ENCODE data around the gene CYP2A6. TPM values are rescaled to one million over a fixed set of nuclear protein-coding genes. Genes with fewer than 3 reads are reported as not detected.

The CYP2A6 gene
- polyA plus RNA-seq, 3 donors, result 0.18 to 0.24 TPM; not detected in 1

Other genes with a start within 250 kb of the CYP2A6 start
- 100 to 1,000 TPM; 156 to 325 (median 271) TPM for gene LTBP4, start 249.1 kb downstream of the CYP2A6 start, polyA plus RNA-seq (ENCODE audit: insufficient read length in 3 of 3)
- 10 to 100 TPM in 2 of 3 donors, 1 to 10 TPM in 1; 9.4 to 16.0 (median 15.9) TPM for gene NUMBL, start 159.8 kb downstream of the CYP2A6 start, polyA plus RNA-seq (ENCODE audit: insufficient read length in 3 of 3)
- gene COQ8B, start 133.6 kb downstream of the CYP2A6 start, polyA plus RNA-seq (ENCODE audit: insufficient read length in 3 of 3), result 10 to 100 TPM; 30.7 to 45.2 (median 38.9) TPM
- gene ITPKC, start 133.3 kb downstream of the CYP2A6 start, polyA plus RNA-seq (ENCODE audit: insufficient read length in 3 of 3), result 10 to 100 TPM; 12.3 to 15.4 (median 14.2) TPM
- 10 to 100 TPM; 14.5 to 18.5 (median 15.1) TPM for gene ACTMAP, start 100.0 kb downstream of the CYP2A6 start, polyA plus RNA-seq (ENCODE audit: insufficient read length in 3 of 3)
- 100 to 1,000 TPM; 111 to 126 (median 117) TPM for gene SNRPA, start 99.2 kb downstream of the CYP2A6 start, polyA plus RNA-seq (ENCODE audit: insufficient read length in 3 of 3)
- 1 to 10 TPM in 2 of 3 donors, under 1 TPM in 1; 0.19 to 3.5 (median 1.4) TPM for gene MIA, start 74.9 kb downstream of the CYP2A6 start, polyA plus RNA-seq (ENCODE audit: insufficient read length in 3 of 3)
- gene RAB4B, start 72.2 kb downstream of the CYP2A6 start, polyA plus RNA-seq (ENCODE audit: insufficient read length in 3 of 3), result 10 to 100 TPM in 2 of 3 donors, 1 to 10 TPM in 1; 7.0 to 13.5 (median 12.6) TPM
- gene EGLN2, start 51.3 kb downstream of the CYP2A6 start, polyA plus RNA-seq (ENCODE audit: insufficient read length in 3 of 3), result 10 to 100 TPM; 60.1 to 80.5 (median 74.4) TPM
- under 1 TPM in 2 of 3 donors, not detected in 1; 0.10 to 0.20 TPM for gene CYP2A7, start 31.8 kb upstream of the CYP2A6 start, polyA plus RNA-seq (ENCODE audit: insufficient read length in 3 of 3)
- gene CYP2B6, start 140.8 kb upstream of the CYP2A6 start, polyA plus RNA-seq (ENCODE audit: insufficient read length in 3 of 3), result 1 to 10 TPM; 1.6 to 3.3 (median 3.0) TPM
- gene CYP2A13, start 238.0 kb upstream of the CYP2A6 start, polyA plus RNA-seq (ENCODE audit: insufficient read length in 3 of 3), result not detected